GM18868 (cell line): ENCODE measurements around the gene MLXIPL.
"Not testable (repeated sequence)": the region's sequence is repeated elsewhere in the genome, so short reads cannot be mapped to it uniquely, and the experiment has no call there.

ENCODE experiments used
- ATAC-seq: cut with Tn5 transposase; IDR thresholded peaks from one replicate; pipeline ENCODE4 v1.9.1; 2021; ENCODE audit warnings: mild to moderate bottlenecking, moderate library complexity; ENCODE audit not compliant: unreplicated experiment

The MLXIPL gene, protein sequence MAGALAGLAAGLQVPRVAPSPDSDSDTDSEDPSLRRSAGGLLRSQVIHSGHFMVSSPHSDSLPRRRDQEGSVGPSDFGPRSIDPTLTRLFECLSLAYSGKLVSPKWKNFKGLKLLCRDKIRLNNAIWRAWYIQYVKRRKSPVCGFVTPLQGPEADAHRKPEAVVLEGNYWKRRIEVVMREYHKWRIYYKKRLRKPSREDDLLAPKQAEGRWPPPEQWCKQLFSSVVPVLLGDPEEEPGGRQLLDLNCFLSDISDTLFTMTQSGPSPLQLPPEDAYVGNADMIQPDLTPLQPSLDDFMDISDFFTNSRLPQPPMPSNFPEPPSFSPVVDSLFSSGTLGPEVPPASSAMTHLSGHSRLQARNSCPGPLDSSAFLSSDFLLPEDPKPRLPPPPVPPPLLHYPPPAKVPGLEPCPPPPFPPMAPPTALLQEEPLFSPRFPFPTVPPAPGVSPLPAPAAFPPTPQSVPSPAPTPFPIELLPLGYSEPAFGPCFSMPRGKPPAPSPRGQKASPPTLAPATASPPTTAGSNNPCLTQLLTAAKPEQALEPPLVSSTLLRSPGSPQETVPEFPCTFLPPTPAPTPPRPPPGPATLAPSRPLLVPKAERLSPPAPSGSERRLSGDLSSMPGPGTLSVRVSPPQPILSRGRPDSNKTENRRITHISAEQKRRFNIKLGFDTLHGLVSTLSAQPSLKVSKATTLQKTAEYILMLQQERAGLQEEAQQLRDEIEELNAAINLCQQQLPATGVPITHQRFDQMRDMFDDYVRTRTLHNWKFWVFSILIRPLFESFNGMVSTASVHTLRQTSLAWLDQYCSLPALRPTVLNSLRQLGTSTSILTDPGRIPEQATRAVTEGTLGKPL

DNA sequence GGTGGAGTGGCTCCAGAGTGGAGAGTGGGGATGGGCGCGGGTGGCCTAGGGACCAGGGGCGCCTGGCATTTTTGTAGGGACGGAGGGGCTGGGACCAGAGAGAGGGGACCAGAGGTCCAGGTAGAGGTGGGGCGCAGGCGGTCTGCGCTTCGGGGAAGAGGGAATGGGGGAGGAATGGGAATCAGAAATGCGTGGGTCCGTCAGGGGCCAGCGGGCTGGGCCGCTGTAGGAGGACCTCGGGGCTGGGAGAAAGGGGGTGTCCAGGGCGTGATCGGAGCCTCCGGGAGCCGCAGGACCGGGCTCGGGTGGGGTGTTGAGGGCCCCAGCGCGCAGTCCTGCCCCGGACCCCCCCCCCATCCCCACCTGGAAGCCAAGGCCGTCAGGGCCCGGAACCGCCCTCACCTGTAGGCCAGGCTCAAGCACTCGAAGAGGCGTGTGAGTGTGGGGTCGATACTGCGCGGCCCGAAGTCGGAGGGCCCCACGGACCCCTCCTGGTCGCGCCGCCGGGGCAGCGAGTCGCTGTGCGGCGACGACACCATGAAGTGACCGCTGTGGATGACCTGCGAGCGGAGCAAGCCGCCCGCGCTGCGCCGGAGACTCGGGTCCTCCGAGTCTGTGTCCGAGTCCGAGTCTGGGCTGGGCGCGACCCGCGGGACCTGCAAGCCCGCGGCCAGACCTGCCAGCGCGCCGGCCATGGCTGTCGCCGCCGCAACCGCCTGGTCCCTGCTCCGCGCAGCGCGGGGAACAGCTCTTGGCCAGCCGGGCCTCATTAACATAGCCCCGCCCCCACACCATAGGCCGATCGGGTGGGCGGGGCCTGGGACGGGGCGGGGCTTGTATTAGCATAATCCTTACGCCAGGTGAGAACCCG lies at the start of gene MLXIPL:
TSS of gene MLXIPL (minus strand) at position 725 of the 871 bp plus-strand sequence. CDS start at position 695, 30 bp downstream.
- no peak for ATAC-seq

DNA sequence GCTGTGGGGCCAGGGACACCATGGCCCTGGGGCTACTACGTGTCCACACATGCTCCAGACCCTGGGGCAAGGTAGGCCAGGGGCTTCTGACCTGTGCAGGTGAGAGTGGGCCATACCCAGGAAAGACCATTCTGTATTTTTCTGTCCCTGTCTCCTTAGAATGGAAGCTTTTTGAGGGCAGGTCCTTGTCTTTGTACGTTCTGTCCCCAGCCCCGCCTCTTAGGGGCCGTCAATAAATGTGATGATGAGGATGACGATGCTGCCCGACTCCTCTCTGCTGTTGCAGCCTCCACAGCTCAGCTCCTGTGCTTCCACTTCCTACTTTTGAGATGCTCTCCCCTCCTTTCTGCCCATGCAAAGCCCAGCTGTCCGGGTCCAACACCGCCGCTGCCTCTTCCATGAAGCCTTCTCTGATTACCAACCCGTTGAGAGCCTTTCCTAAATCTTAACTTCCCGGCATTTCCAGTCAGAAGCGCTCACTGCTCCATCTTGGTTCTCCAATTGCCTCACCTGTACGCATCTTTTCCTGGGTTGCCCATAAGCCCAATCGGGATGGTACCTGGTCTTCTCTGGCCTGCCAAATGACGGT lies 47.6 kb upstream of the MLXIPL start:
- no peak for ATAC-seq

DNA sequence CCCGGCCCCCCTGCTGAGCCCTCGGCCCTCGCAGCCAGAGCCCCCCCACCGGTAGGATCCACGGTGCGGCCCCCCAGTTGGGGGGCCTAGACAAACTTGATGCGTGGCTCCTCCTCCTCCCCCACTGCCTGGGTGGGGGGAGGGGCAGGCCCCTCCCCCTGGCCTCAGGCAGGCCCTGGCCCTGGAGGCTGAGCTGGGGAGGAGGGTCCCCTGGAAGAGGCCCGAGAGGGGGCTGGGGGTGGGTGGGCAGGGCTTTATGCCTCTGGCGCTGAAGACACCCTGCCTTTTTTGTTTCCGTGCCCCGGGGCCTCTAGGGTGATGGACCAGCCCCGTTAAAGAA lies 47.0 kb upstream of the MLXIPL start:
- ATAC-seq, result no peak

DNA sequence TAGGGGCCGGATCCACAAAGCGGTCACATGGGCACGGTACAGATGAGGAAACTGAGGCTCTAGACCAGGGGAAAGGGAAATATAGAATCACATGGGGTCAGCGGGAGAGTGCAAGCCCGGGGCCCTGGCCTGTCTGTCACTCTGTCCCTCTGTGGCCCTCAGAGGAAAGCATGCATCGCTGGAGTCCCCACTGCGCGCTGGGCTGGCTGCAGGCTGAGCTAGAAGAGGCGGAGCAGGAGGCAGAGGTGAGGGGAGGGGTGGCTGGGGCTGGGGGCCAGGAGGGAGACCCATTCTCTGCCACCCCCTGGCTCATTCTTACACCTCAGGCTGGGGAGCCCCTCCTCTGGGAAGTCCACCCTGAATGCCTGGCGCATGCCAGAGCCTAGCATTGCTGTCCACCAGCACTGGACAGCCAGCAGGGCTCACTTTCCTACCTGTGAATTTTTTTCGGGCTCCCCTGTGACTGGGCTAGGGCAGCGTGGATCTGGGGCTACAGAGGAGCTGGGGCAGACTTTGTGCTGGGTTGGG lies 45.6 kb upstream of the MLXIPL start:
- no peak for ATAC-seq

DNA sequence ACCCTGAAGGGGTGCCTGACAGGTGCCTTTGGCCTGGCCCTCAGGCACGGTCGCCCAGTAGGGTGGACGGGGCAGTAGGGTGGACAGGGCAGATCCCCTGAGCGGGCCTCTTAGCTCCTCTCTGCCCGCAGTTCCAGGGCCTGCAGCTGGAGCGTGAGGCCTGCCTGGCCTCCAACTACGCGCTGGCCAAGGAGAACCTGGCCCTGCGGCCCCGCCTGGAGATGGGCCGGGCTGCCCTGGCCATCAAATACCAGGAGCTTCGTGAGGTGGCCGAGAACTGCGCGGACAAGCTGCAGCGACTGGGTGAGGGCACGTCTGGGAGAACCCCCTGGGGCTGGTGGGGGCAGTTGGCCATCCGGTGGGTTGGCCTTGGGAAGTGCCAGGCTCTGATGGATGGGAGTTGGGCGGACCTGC lies 45.0 kb upstream of the MLXIPL start:
- ATAC-seq, result no peak

DNA sequence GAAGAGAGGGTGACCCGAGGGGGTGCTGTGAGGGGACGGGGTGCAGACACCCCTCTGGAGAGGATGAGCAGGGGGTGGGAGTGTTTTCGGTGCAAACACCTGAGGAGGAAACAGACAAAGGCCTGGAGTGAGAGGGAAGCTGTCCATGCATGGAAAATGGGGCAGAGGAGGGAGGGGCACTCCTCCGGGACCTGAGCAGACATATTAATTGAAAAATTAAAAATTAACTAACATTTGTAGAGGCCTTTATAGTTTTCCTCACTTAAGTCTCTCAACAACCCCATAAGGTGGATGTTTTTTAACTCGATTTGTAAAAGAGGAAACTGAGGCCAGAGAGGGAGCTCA lies 44.5 kb upstream of the MLXIPL start:
- no peak for ATAC-seq

DNA sequence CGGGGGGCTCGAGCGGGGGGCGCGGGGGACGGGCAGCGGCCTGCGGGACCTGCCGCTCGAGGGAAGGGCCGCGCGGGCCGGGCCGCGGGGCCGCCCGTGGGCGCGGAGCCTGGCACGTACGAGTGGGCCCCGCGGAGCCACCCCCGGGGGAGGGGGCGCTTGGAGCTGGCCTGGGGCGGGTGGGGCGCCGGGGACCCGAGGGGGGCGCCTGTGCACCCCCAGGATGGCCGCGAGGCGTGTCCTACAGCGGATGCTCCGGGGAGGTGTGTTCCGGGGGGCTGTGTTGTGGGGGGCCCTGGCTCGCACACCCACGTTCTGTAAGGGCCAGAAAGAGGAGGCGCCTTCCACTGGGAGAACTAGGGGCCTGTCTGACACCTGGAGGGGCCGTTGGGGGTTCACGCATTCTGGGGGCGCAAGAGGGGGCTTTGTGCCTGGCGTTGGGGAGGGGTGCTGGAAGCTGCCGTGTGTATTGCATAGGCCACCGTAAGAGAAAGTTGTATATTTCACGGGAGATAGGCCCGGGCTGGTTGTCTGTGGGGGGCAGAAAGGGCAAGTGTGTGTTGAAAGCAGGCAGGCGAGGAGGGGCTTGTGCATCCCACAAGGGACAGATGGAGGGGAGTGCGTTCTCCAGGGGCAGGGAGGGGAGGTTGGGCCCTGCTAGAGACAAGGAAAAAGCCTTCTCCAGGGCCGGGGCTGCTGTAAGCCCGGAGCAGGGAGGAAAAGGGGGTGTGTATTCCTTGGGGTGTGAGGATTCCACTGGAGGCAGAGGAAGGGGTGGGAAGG lies 44.0 kb upstream of the MLXIPL start:
- ATAC-seq, result no peak

DNA sequence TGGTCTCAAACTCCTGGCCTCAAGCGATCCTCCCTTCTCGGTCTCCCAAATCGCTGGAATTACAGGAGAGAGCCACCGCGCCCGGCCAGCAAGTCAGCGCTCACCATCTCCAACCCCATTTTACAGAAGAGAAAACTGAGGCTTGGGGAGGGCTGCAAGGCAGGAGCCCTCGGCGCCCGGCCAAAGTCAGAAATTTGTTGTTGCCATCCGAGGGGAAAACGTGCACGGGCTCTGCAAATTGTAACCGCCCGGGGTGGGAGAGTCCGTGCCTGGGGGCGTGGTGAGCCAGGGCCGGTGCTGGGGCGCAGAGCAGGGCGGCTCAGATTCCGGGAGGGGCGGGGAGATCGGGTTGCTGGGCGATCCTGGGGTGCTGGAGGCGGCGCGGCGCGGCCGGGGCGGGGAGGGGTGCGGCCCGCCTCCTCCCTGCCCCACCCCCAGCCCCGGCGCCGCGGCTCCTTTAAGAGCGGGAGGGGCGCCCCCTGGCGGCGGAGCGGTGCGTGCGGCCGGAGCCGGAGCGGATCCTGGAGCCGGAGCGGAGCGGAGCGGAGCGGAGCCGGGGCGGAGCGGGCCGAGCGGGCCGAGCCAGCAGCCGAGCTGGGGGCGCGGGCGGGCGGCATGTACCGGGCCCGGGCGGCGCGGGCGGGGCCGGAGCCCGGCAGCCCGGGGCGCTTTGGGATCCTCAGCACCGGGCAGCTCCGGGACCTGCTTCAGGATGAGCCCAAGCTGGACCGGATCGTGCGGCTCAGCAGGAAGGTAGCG lies 43.2 kb upstream of the MLXIPL start, which contains the start of gene VPS37D:
TSS of gene VPS37D (plus strand) at position 488 of the 759 bp plus-strand sequence. CDS start at position 616, 128 bp downstream.
- ATAC-seq, result peak; percentile 94

DNA sequence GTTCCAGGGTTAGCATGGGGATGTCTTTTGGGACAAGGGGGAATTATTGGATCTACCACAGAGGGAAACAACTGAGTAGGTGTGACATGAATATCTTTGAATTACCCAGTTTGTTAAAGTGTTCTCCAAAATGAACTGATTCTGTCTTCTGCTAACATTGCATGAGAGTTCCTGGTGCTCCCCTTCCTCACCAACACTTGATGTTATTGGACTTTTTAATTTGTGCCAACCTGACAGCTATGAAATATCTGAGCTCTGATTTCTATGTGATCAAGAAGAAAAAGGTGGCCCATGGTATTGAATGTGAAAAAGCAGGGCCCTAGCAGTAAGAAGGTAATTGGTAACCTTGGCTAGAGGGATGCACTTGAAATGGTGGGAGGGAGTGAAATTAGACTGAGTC lies 38.7 kb upstream of the MLXIPL start:
- ATAC-seq, result no peak

DNA sequence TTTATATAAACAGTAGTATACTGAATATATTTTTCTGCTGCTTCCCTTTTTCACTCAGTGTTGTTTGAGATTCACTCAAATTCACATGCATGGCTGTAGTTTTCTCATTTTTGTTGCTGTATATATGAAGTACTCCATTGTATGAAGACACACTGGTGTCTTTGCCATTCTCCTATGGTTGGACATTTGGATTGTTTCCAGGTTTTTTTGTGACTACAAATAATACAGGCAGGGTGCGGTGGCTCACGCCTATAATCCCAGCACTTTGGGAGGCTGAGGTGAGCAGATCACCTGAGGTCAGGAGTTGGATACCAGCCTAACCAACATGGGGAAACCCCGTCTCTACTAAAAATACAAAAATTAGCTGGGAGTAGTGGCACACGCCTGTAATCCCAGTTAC lies 36.3 kb upstream of the MLXIPL start:
- not testable (repeated sequence) for ATAC-seq

DNA sequence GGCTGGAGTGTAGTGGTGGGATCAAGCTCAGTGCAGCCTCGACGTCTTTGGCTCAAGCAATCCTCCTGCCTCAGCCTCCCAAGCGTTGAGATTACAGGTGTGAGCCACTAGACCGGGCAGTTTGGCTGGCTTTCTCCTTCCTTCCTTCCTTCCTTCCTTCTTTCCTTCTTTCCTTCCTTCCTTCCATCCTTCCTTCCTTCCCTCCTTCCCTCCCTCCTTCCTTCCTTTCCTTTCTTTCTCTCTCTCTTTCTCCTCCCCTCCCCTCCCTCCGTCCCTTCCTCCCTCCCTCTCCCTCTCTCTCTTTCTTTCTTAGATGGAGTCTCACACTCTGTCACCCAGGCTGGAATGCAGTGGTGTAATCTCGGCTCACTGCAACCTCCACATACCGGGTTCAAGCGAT lies 35.7 kb upstream of the MLXIPL start:
- no peak for ATAC-seq

DNA sequence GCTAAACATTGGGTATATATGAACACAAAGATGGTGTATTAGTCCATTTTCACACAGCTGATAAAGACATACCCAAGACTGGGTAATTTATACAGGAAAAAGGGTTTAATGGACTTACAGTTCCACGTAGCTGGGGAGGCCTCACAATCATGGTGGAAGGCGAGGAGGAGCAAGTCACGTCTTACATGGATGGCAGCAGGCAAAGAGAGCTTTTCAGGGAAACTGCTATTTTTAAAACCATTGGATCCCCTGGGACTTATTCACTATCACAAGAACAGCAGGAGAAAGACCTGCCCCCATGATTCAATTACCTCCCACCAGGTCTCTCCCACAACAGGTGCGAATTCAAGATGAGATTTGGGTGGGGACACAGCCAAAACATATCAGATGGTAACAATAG lies 31.0 kb upstream of the MLXIPL start:
- not testable (repeated sequence) for ATAC-seq

DNA sequence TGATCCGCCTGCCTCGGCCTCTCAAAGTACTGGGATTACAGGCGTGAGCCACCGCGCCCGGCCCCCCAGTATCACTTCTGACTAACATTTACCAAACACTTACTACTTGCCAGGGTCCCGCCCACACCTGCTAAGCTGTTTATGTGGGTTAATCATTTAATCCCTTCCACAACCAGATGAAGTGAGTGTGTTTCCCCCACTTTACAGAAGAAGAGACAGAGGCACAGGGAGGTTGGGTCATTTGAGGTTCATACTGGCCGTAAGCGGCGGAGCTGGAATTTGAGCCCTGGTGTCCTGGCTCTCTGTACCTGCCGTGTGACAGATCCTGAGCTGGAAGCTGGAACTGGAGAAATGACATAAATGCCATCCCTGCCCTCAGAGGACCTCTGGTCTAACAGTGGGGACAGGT lies 28.2 kb upstream of the MLXIPL start:
- ATAC-seq, result no peak

DNA sequence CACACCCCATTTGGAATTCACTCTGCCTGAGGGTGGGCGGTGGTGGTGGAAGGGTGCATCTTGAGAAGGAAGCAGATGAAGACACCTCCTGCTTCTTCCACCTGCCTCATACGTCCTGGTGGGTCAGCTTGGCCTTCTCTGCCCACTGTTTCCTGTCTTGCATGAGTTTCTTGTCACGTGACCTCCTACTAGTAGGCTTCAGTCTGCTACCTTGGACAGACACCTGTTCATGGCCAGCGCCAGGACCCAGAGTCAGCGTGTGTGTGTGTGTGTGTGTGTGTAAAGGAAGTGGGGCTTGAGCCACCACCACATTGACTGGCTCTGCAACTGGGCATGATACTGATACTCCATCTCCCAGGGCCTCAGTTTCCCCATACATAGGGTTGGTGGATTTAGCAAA lies 26.2 kb upstream of the MLXIPL start:
- ATAC-seq, result no peak

DNA sequence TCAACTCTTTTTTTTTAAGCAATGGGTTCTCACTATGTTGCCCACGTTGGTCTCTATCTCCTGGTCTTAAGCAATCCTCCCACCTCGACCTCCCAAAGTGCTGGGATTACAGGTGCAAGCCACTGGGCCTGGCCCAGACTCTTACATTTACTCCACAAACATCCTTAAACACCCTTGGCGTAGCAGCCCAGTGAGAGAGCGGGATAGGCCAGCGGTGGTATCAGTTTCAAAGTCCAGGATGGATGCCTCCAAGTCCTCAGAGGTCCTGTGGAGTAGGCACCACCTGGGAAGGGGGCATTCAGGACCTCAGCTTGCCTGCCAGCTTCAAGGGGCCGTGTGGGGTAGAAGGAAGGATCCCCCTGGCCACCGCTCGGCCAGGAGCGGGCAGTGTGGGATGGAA lies 25.3 kb upstream of the MLXIPL start:
- no peak for ATAC-seq

DNA sequence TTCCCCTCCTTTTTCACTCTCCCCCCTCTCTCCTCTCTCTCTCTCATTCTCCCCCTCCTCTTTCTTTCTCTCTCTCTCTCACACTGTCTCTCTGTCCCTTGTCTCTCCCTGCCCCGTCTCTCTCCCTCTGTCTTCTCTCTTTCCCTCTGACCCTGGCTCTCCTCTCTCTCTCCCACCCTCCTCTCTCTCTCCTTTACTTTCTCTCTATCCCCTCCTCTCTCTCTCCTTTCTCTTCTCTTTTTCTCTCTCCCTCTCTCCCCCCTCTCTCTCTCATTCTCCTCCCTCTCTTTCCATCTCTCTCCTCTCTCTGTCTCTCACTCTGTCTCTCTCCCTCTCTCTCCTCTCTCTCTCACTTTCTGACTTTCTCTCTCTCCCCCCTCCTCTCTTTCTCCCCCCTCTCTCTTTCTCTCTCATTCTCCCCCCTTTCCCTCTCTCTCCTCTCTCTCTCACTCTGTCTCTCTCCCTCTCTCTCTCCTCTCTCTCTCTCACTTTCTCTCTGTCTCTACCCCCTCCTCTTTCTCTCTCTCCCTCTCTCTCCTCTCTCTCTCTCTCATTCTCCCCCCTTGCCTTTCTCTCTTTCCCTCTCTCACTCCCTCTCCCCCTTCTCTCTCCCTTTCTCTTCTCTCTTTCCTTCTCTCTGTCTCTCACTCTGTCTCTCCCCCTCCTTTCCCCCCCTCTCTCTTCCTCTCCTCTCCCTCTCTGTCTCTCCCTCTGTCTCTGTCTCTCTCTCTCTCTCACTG lies 24.4 kb upstream of the MLXIPL start:
- no peak for ATAC-seq

DNA sequence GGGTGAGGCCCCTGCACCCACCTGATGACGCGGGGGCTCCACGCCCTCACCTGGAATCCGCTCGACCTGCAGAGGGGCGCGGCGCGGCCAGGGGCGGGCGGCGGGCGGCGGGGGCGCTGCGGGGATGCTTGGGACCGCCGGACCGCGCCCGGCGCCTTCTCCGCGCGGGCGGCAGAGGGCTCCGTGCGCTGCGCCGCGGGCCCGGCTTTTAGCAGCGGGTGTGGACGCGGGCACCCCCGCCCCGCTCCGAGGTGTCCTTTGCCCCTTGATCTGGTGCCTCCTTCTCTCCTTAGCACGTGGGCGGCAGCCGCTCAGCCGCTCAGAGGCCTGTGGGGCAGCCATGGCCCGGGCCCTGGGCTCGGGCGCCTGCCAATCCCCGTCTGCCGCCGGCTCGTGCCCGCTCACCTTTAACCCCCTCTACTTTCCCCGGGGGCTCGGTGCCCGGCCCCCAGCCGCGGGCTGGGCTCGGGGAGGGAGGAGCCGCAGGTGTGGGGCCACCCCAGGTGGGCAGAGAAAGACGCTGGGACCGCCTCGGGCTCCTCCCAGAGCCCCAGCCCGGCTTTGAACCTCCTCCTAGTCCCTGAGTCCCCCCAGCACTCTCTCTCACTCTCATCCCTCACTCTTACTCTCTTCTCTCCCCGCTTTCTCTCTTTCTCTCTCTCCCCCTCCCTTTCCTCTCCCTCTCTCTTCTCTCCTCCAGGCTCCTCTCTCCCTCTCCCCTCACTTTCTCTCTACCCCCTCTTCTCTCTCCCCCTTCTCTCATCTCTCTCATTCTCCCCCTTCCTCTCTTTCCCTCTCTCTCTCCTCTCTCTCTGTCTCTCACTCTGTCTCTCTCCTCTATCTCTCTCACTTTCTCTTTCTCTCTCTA lies 23.6 kb upstream of the MLXIPL start:
- no peak for ATAC-seq
